Mesothelial cell of epicardium (in vitro differentiated cells): ENCODE results near the gene DENND1A. TPM values are rescaled to one million over a fixed set of nuclear protein-coding genes. Genes with fewer than 3 reads are reported as not detected.

Experiments used
- DNase-seq, 2 experiments: peaks; one replicate each; pipeline ENCODE4 v3.0.0; 2021; ENCODE audit warnings: low spot score in 2 of 2; ENCODE audit not compliant: unreplicated experiment in 2 of 2
- H3K27ac Mint-ChIP-seq: 2 replicates; pipeline ENCODE4 v1.8.0; 2021; ENCODE audit warnings: mixed read lengths
- H3K27me3 Mint-ChIP-seq: 2 replicates; pipeline ENCODE4 v1.8.0; 2021; ENCODE audit warnings: low read depth, mixed read lengths
- H3K36me3 Mint-ChIP-seq: 2 replicates; pipeline ENCODE4 v1.8.0; 2021; ENCODE audit warnings: mixed read lengths
- H3K4me1 Mint-ChIP-seq: 2 replicates; pipeline ENCODE4 v1.8.0; 2021; ENCODE audit warnings: mixed read lengths
- H3K4me3 Mint-ChIP-seq: 2 replicates; pipeline ENCODE4 v1.8.0; 2021; ENCODE audit warnings: mild to moderate bottlenecking, moderate library complexity, mixed read lengths
- H3K9me3 Mint-ChIP-seq: 2 replicates; pipeline ENCODE4 v1.8.0; 2021; ENCODE audit warnings: mixed read lengths
- total RNA-seq: library from RNA; stranded (reverse); gene quantifications from 3 replicates; pipeline ENCODE4 v1.2.1, GENCODE V29; 2021
- TF ChIP-seq, protein P1 (sequence below): fragments of 200-600 bp; sonication (generic); IDR thresholded peaks from one replicate; pipeline ENCODE4 v1.5.0; 2021; ENCODE audit warnings: antibody characterized with exemption; ENCODE audit not compliant: unreplicated experiment

The DENND1A gene
- total RNA-seq, 1 donor from 2014 or later: 23.4 TPM

DNA sequence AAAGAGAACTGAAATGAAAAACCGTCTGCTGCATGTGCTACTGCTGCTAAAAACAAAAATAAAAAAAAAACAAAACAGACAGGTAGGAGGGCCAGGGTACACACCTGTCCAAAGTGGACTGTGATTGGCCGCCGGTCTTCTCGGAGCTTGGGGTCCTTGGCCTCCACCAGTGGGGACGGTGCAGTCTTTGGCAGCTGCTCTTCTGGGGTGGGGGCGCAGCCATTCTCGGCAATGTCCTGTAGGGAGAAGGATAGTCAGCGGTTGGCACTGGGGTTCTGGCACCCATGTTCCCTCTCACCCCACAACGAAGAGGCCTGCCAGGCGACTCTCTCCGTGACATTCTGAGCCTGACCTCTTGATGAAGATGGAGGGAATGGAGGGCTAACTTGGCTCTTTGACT is 489.7 kb downstream of the DENND1A start:
- Mint-ChIP-seq H3K36me3 (no peaks in the 10 kb centered on the region), H3K9me3 (no peaks in the 10 kb centered on the region), H3K4me1 (peaks cover 8% of the 10 kb centered on the region), H3K27me3 (no peaks in the 10 kb centered on the region), H3K4me3 (no peak overlapping the region), H3K27ac (no peak overlapping the region)
- TF ChIP-seq, protein P1, sequence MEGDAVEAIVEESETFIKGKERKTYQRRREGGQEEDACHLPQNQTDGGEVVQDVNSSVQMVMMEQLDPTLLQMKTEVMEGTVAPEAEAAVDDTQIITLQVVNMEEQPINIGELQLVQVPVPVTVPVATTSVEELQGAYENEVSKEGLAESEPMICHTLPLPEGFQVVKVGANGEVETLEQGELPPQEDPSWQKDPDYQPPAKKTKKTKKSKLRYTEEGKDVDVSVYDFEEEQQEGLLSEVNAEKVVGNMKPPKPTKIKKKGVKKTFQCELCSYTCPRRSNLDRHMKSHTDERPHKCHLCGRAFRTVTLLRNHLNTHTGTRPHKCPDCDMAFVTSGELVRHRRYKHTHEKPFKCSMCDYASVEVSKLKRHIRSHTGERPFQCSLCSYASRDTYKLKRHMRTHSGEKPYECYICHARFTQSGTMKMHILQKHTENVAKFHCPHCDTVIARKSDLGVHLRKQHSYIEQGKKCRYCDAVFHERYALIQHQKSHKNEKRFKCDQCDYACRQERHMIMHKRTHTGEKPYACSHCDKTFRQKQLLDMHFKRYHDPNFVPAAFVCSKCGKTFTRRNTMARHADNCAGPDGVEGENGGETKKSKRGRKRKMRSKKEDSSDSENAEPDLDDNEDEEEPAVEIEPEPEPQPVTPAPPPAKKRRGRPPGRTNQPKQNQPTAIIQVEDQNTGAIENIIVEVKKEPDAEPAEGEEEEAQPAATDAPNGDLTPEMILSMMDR: no peak
- DNase-seq: no peak

DNA sequence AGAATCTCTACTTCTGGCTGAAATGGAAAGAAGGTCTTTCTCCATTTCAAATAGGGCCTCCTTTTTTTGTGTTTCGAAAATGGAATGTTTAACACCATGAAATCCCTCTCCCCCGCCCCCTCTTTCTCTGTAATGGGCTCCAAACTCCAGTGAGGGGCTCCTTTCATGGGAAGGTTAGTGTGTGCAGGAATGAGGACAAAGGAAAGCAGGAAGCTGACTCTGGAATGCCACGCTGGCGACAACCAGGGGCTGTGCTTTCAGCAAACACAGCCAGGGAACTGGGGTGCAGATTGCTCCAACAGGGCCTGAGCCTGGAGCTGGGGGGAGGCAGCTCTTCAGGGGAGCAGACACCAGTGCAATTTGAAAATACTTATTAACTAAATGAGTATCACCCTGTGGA is 491.1 kb downstream of the DENND1A start:
- DNase-seq: no peak
- peaks cover 8% of the 10 kb centered on the region for H3K4me1 Mint-ChIP-seq

DNA sequence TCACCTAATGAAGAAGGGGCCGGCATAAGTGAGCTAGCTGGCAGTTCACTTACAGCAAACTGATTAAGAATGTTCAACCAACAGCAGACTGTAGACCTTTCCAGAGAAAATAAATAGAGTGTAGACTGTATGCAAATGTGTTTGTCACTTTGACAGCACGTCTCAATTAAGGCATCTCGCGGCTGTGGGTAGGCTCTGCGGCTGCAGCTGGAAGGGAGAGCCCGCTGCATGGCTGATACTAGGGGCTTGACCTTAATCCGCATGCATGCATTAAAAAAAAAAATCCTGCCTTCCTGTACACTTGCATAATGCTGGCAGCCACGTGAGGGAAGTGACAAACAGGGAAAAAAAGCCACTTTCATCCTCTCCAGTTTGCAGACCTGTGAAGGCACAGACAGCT is 491.6 kb downstream of the DENND1A start:
- Mint-ChIP-seq H3K27me3 (no peaks in the 10 kb centered on the region), H3K4me3 (no peak overlapping the region), H3K27ac (peak overlapping the region; percentile 61), H3K9me3 (no peaks in the 10 kb centered on the region), H3K4me1 (peaks cover 8% of the 10 kb centered on the region), H3K36me3 (no peaks in the 10 kb centered on the region)
- DNase-seq: no peak
- TF ChIP-seq, protein P1: no peak

More for the DNA sequence above, 491.1 kb downstream of the DENND1A start:
- Mint-ChIP-seq H3K9me3 (no peaks in the 10 kb centered on the region), H3K27ac (peak overlapping the region; percentile 61), H3K27me3 (no peaks in the 10 kb centered on the region), H3K4me3 (no peak overlapping the region), H3K36me3 (no peaks in the 10 kb centered on the region)
- TF ChIP-seq, protein P1: no peak

DNA sequence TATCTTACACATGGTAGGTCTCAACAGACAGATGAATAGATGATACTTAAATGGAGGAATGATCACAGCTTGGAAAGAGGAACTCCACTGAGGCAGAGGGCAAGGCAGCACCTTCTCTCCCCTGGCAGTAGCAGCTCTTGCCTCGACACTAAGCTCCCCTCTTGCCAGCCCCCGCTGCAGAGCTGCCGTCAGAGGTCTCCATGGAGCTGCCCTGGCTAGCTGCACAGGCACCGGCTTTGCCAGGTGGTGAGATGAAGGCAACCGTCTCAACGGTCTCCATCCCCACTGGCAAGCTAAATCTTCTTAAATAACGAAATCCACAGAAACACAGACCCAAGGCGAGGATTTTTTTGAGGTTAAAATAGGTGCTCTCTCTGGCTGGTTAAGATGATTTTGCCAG is 492.7 kb downstream of the DENND1A start:
- Mint-ChIP-seq H3K27me3 (no peaks in the 10 kb centered on the region), H3K9me3 (no peaks in the 10 kb centered on the region), H3K36me3 (no peaks in the 10 kb centered on the region), H3K4me1 (peaks cover 8% of the 10 kb centered on the region), H3K27ac (no peak overlapping the region), H3K4me3 (no peak overlapping the region)
- TF ChIP-seq, protein P1: no peak
- DNase-seq: no peak

DNA sequence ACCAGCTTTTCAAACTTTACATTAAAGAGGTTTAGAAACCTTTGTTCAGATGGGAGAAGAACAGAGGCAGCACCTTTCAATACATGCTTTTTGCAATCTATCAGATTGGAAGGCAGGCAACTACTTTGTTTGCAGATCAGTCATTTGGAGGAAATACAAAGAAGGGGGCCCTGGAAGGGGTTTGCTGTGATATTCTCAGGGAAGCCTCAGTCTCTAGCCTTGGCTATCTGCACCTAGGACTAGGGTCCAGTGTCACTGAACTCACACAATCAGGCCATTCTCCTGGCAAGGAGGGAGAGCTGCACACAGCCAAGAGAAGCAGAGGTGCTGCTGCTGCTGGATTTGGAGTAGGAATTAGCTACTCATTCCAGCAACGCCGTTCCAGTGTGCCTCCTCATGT is 494.5 kb downstream of the DENND1A start:
- no peak for DNase-seq
- no peak overlapping the region for H3K27ac Mint-ChIP-seq
- H3K4me3 Mint-ChIP-seq: no peak overlapping the region
- H3K27me3 Mint-ChIP-seq: no peaks in the 10 kb centered on the region
- peaks cover under 1% of the 10 kb centered on the region for H3K9me3 Mint-ChIP-seq
- H3K36me3 Mint-ChIP-seq: peaks cover 2% of the 10 kb centered on the region
- TF ChIP-seq, protein P1: no peak
- peaks cover 8% of the 10 kb centered on the region for H3K4me1 Mint-ChIP-seq
